GM18511 (cell line): ENCODE results near the gene ZNF557.
"Not testable (repeated sequence)": the region's sequence is repeated elsewhere in the genome, so short reads cannot be mapped to it uniquely, and the experiment has no call there.

Source experiments
- ATAC-seq: cut with Tn5 transposase; IDR thresholded peaks from one replicate; pipeline ENCODE4 v1.9.1; 2021; ENCODE audit warnings: mild to moderate bottlenecking, moderate library complexity; ENCODE audit not compliant: unreplicated experiment

ZNF557 gene

GRCh38 chr19:7069042-7069903 is at the start of gene ZNF557:
Gene ZNF557, plus strand, starts transcription at chr19:7069703. Its CDS starts 5,372 bp downstream, at chr19:7075075.
- ATAC-seq = peak; percentile 94

- ATAC-seq = not testable (repeated sequence)
These were observed 48.2 kb upstream of the ZNF557 start, which contains the start of gene MBD3L2B for GRCh38 chr19:7021331-7021730. Gene MBD3L2B, minus strand, starts transcription at chr19:7021431. Its CDS starts 34 bp downstream, at chr19:7021397.

GRCh38 chr19:7028790-7029189 is 40.7 kb upstream of the ZNF557 start:
- ATAC-seq = not testable (repeated sequence)

GRCh38 chr19:7030278-7030677 is 39.2 kb upstream of the ZNF557 start, which contains the start of gene MBD3L5:
Gene MBD3L5, plus strand, starts transcription at chr19:7030578. Its CDS starts 34 bp downstream, at chr19:7030612.
- ATAC-seq = not testable (repeated sequence)

- ATAC-seq = not testable (repeated sequence)
These were observed 29.4 kb upstream of the ZNF557 start, which contains the start of gene MBD3L4 for GRCh38 chr19:7040079-7040478. Gene MBD3L4, minus strand, starts transcription at chr19:7040179. Its CDS starts 35 bp downstream, at chr19:7040144.

GRCh38 chr19:7041563-7041962 is 27.9 kb upstream of the ZNF557 start:
- ATAC-seq = not testable (repeated sequence)

GRCh38 chr19:7049021-7049420 is 20.5 kb upstream of the ZNF557 start, which contains the start of gene MBD3L2:
Gene MBD3L2, plus strand, starts transcription at chr19:7049321. Its CDS starts 53 bp downstream, at chr19:7049374.
- ATAC-seq = not testable (repeated sequence)

GRCh38 chr19:7051421-7051820 is 18.1 kb upstream of the ZNF557 start:
- ATAC-seq = not testable (repeated sequence)

- ATAC-seq = not testable (repeated sequence)
These were observed 16.6 kb upstream of the ZNF557 start for GRCh38 chr19:7052896-7053295.

- ATAC-seq = not testable (repeated sequence)
These were observed 14.7 kb upstream of the ZNF557 start for GRCh38 chr19:7054635-7055368.

- not testable (repeated sequence) for ATAC-seq
These were observed 13.8 kb upstream of the ZNF557 start for GRCh38 chr19:7055679-7056078.

GRCh38 chr19:7056371-7056770 is 13.1 kb upstream of the ZNF557 start:
- ATAC-seq = not testable (repeated sequence)

- not testable (repeated sequence) for ATAC-seq
These were observed 10.9 kb upstream of the ZNF557 start, which contains the start of gene MBD3L3 for GRCh38 chr19:7058576-7058975. Gene MBD3L3, minus strand, starts transcription at chr19:7058676. Its CDS starts 71 bp downstream, at chr19:7058605.

- not testable (repeated sequence) for ATAC-seq
These were observed 9.5 kb upstream of the ZNF557 start for GRCh38 chr19:7059977-7060376.

GRCh38 chr19:7063339-7063738 is 6.2 kb upstream of the ZNF557 start:
- ATAC-seq = no peak

GRCh38 chr19:7063764-7064418 is 5.6 kb upstream of the ZNF557 start:
- no peak for ATAC-seq

GRCh38 chr19:7067122-7067521 is 2.4 kb upstream of the ZNF557 start:
- ATAC-seq = not testable (repeated sequence)

- ATAC-seq = no peak
These were observed 1.8 kb upstream of the ZNF557 start for GRCh38 chr19:7067716-7068115.

- no peak for ATAC-seq
These were observed 904 bp upstream of the ZNF557 start for GRCh38 chr19:7068599-7068998.

- ATAC-seq = peak; percentile 38
These were observed 362 bp downstream of the ZNF557 start for GRCh38 chr19:7069904-7070226.

- no peak for ATAC-seq
These were observed 3.0 kb downstream of the ZNF557 start for GRCh38 chr19:7072541-7072940.
